GM18873 (cell line): ENCODE results near the gene TIGD3.

Source experiments
- ATAC-seq: cut with Tn5 transposase; IDR thresholded peaks from one replicate; pipeline ENCODE4 v1.9.1; 2021; ENCODE audit warnings: mild to moderate bottlenecking, moderate library complexity, moderate number of reproducible peaks; ENCODE audit not compliant: unreplicated experiment, low FRiP score

TIGD3 gene

DNA sequence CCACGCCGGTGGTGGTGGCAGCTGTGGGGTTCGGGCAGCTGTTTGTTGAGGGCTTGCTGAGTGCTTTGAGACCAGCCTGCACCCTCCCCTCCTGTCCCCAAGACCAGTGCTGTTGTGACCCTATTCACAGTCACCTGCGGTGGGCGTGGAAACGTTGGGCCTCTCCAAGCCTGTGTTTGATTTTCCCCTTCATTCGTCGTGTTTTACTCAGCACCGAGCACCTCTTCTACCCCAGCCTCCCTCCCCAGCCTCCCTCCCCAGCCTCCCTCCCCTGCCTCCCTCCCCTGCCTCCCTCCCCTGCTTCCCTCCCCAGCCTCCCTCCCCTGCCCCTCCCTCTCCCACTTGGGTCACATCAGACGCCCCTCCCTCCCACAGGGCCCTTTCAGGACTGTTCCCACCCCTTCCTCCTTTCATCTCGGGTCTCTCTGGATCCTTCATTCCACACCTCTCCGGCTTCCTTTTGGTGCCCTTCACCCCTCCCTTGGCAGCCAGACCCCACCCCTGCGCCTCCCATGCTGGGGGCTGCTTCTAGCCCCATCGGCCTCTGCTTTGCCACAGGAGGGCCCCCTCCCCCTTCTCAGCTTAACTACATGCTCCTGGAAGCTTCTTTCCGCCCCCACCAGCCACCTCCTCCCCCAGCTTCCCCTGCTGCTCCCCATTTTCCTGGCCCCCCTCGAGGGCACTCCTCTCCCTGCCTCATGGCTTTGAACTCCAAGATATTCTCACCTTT, 46.7 kb downstream of the TIGD3 start:
- no peak for ATAC-seq

DNA sequence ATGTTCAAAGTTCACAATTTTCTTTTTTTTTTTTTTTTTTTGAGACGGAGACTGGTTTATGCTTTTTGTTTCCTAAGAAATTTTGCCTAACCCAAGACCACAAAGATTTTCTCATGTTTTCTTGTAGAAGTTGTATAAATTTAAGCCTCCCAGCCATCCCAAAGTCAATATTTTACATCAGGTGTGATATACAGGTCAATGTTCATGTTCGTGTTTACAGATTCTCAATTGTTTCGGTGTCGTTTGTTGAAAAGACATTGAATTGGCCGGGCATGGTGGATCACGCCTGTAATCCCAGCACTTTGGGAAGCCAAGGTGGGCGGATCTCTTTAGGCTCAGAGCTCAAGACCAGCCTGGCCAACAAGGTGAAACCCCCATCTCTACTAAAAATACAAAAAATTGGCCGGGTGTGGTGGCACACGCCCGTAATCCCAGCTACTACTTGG, 47.3 kb downstream of the TIGD3 start:
- no peak for ATAC-seq

DNA sequence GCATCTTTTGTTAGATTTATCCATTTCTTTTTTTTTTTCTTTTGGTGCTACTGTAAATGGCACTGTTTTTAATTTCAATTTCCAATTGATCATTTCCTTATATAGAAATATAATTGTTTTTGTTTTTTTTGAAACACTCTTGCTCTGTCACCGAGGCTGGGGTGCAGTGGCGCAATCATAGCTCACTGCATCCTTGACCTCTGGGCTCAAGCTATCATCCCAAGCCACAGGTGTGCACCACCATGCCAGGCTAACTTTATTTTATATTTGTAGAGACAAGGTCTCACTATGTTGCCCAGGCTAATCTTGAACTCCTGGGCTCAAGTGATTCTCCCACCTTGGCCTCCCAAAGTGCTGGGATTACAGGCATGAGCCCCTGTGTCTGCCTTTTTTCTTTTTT, 48.2 kb downstream of the TIGD3 start:
- no peak for ATAC-seq

DNA sequence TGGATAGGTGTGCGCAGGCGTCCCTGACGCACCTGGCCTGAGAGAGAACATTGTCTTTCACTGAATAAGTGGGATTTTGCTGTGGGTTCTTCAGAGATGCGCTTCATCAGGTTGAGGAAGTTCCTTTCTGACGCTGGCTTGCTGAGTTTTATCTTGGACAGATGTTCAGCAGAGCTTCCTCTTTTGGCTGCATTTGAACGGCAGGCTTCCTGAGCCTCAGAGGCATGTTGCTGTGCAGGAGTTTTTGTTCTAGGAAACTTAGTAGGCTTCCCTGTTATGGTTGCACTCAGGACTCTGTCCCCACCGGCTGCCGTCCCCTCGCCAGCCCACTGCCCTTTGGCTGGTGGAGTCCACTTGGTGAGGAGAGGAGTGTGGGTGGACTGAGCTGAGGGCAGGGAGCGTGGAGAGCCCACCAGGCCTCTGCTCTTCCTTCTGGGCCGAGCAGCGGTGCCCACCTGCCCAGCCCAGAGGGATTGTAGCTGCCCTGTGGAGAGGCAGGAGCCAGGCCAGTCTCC, 49.1 kb downstream of the TIGD3 start:
- ATAC-seq = no peak

DNA sequence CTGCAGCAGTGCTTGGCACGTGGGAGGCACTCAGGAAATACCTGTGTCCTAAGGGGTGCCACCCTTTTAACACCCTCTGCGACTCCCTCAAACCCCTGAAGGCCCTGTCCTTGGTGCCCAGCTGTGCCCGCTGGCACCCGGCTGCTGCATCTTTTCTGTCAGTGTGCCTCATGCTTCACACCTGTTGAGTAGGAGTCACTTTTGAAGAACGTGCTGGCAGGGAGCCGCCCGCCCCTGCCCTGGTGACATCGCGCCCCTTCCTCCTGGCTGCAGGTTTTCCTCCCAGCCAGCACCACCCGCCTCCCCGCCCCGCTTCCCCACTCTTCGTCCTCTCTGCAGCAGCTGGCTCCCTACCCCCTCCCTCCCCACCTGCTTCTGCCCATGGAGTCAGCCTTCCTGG, 49.7 kb downstream of the TIGD3 start:
- ATAC-seq = no peak

DNA sequence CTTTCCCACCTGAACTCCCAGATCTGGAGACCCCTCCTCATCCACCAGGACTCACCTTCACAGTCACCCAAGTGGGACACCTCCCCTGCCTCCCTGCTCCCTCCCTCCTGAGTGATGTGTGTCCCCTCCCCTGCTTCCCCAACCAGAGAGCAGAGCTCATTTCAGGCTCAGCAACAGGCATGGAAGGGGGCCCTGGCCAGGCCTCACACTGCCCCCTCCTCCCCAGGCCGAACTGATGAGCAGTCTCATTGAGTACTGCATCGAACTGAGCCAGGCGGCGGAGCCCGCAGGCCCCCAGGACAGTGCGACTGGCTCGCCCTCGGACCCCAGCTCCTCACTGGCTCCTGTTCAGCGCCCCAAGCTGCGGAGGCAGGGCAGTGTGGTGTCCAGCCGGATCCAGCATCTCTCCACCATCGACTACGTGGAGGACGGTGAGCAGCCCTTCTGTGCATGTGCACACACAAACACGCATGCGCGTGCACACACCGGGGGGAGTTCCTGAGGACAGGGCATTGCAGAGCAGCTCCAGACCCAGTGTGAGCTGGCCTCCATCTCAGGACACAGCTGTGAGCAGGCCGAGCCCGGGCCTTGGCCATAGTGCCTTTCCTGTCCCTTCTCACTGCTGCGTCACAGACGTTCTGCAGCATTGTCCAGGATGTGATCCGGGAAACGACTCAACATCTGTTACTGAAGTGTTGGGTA, 50.2 kb downstream of the TIGD3 start:
- ATAC-seq = no peak
